ENCODE results near the gene LIPA.

DNA sequence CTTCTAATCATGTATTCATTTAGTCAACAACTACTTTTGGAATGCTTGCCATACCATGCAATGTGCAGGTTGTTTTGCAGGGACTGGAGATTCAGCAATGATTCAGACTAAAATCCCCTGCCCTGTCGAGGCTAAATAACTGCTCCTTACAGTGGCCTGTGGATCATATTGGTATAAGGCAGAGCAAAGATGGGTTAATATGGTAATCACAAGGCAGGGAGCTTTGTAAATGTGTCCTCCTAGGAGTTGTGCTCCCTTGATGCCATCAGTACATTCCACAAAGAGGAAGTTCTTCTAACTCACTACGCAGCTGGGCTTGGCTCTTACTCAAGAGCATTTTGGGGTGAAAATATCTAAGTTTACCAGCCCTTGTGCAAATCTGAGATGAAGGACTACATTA, 49.7 kb upstream of the LIPA start:
- TF ChIP-seq, protein P1, sequence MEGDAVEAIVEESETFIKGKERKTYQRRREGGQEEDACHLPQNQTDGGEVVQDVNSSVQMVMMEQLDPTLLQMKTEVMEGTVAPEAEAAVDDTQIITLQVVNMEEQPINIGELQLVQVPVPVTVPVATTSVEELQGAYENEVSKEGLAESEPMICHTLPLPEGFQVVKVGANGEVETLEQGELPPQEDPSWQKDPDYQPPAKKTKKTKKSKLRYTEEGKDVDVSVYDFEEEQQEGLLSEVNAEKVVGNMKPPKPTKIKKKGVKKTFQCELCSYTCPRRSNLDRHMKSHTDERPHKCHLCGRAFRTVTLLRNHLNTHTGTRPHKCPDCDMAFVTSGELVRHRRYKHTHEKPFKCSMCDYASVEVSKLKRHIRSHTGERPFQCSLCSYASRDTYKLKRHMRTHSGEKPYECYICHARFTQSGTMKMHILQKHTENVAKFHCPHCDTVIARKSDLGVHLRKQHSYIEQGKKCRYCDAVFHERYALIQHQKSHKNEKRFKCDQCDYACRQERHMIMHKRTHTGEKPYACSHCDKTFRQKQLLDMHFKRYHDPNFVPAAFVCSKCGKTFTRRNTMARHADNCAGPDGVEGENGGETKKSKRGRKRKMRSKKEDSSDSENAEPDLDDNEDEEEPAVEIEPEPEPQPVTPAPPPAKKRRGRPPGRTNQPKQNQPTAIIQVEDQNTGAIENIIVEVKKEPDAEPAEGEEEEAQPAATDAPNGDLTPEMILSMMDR (IDR thresholded peaks at IDR 0.05; ENCODE audit: low read depth, low read length), result no peak
- no peak for TF ChIP-seq EZH2phosphoT487 (IDR thresholded peaks at IDR 0.05; ENCODE audit: low read depth)
